ENCODE data around the gene FOXC1.

- TF ChIP-seq HNRNPLL (IDR thresholded peaks at IDR 0.05; ENCODE audit: low read depth, low read length, poor library complexity, severe bottlenecking): no peak
- TF ChIP-seq EZH2 (conservative IDR thresholded peaks at IDR 0.05; ENCODE audit: low read depth, low read length): no peak
- TF ChIP-seq ATF4 (CRISPR knock-in tag; IDR thresholded peaks at IDR 0.05): no peak
- no peak for TF ChIP-seq ZNF143 (CRISPR knock-in tag; IDR thresholded peaks at IDR 0.05)
- TF ChIP-seq GRHL1 (CRISPR knock-in tag; conservative IDR thresholded peaks at IDR 0.05): no peak
These were observed 14.0 kb downstream of the FOXC1 start for GRCh38 chr6:1623769-1624057.

Measured in HepG2 (cell line).